Measurements from ENCODE around the gene FAM53A.

- TF ChIP-seq RAD21 (IDR thresholded peaks at IDR 0.05) (no peak), HNF4A (conservative IDR thresholded peaks at IDR 0.05) (no peak), YY1 (IDR thresholded peaks at IDR 0.05) (no peak), EGR1 (IDR thresholded peaks at IDR 0.05; ENCODE audit: low read depth in 2 of 2) (no peak), HNF4G (IDR thresholded peaks at IDR 0.05) (no peak)
- TF ChIP-seq, protein P1, sequence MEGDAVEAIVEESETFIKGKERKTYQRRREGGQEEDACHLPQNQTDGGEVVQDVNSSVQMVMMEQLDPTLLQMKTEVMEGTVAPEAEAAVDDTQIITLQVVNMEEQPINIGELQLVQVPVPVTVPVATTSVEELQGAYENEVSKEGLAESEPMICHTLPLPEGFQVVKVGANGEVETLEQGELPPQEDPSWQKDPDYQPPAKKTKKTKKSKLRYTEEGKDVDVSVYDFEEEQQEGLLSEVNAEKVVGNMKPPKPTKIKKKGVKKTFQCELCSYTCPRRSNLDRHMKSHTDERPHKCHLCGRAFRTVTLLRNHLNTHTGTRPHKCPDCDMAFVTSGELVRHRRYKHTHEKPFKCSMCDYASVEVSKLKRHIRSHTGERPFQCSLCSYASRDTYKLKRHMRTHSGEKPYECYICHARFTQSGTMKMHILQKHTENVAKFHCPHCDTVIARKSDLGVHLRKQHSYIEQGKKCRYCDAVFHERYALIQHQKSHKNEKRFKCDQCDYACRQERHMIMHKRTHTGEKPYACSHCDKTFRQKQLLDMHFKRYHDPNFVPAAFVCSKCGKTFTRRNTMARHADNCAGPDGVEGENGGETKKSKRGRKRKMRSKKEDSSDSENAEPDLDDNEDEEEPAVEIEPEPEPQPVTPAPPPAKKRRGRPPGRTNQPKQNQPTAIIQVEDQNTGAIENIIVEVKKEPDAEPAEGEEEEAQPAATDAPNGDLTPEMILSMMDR (IDR thresholded peaks at IDR 0.05; ENCODE audit: low read depth, low read length, missing input control) = no peak
- TF ChIP-seq, protein P2, sequence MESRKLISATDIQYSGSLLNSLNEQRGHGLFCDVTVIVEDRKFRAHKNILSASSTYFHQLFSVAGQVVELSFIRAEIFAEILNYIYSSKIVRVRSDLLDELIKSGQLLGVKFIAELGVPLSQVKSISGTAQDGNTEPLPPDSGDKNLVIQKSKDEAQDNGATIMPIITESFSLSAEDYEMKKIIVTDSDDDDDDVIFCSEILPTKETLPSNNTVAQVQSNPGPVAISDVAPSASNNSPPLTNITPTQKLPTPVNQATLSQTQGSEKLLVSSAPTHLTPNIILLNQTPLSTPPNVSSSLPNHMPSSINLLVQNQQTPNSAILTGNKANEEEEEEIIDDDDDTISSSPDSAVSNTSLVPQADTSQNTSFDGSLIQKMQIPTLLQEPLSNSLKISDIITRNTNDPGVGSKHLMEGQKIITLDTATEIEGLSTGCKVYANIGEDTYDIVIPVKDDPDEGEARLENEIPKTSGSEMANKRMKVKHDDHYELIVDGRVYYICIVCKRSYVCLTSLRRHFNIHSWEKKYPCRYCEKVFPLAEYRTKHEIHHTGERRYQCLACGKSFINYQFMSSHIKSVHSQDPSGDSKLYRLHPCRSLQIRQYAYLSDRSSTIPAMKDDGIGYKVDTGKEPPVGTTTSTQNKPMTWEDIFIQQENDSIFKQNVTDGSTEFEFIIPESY (IDR thresholded peaks at IDR 0.05) = no peak
Measured at GRCh38 chr4:1614502-1614853, 69.6 kb downstream of the FAM53A start.
